ENCODE results near the gene IQCF6. TPM values are rescaled to one million over a fixed set of nuclear protein-coding genes. Genes with fewer than 3 reads are reported as not detected.
"Not testable (repeated sequence)": the region's sequence is repeated elsewhere in the genome, so short reads cannot be mapped to it uniquely, and the experiment has no call there.

The IQCF6 gene
- total RNA-seq, 2 donors from 2014 or later, result not detected

DNA sequence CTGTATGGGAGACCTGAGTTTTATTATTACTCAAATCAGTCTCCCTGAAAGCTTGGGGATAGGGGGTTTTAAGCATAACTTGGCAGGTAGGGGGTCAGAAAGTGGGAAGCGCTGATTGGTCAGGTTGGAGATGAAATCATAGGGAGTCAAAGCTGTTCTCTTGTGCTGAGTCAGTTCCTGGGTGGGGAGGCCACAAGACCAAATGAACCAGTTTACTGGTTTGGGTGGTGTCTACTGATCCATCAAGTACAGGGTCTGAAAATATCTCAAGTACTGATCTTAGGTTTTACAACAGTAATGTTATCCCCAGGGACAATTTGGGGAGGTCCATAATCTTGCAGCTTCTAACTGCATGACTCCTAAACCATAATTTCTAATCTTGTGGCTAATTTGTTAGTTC is 17.8 kb upstream of the IQCF6 start:
- TF ChIP-seq POLR2A (IDR thresholded peaks at IDR 0.05), result no peak
- TF ChIP-seq POLR2AphosphoS5 (IDR thresholded peaks at IDR 0.05), result no peak
- TF ChIP-seq, protein P1, sequence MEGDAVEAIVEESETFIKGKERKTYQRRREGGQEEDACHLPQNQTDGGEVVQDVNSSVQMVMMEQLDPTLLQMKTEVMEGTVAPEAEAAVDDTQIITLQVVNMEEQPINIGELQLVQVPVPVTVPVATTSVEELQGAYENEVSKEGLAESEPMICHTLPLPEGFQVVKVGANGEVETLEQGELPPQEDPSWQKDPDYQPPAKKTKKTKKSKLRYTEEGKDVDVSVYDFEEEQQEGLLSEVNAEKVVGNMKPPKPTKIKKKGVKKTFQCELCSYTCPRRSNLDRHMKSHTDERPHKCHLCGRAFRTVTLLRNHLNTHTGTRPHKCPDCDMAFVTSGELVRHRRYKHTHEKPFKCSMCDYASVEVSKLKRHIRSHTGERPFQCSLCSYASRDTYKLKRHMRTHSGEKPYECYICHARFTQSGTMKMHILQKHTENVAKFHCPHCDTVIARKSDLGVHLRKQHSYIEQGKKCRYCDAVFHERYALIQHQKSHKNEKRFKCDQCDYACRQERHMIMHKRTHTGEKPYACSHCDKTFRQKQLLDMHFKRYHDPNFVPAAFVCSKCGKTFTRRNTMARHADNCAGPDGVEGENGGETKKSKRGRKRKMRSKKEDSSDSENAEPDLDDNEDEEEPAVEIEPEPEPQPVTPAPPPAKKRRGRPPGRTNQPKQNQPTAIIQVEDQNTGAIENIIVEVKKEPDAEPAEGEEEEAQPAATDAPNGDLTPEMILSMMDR (IDR thresholded peaks at IDR 0.05), result no peak
- no peaks in the 10 kb centered on the region for H3K9me3 ChIP-seq
- H3K4me3 ChIP-seq, result no peak overlapping the region
- WGBS, result 96% methylated on average over 1 of the region's 1 CpG
- no peaks in the 10 kb centered on the region for H3K27me3 ChIP-seq (replicated peaks; ENCODE audit: insufficient read depth)
- H3K27ac ChIP-seq, result no peak overlapping the region
- intact Hi-C loops (cut with DNase I), result no loop called here
- no peaks in the 10 kb centered on the region for H3K4me1 ChIP-seq (replicated peaks)
- no peaks in the 10 kb centered on the region for H3K36me3 ChIP-seq
- DNase-seq (ENCODE audit: low spot score), result no peak

DNA sequence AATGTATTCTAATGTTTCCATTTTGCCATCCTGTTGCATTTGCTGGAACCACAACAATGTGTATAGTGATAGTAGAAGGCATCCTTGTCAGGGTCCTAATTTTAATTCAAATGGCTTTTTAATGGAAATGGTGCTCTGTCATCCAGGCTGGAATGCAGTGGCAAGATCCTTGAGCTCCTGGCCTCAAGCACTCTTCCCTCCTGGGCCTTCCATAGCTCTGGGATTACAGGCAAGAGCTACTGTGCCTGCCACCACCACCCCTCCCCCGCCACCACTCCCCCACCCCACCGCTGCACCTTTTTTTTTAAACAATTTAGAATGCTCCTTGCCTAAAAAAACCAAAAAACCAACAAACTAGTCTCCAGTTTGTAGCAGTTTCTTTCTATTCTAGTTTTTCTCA is 15.2 kb upstream of the IQCF6 start:
- Histone ChIP-seq H3K9me3 (no peaks in the 10 kb centered on the region), H3K4me1 (replicated peaks) (no peaks in the 10 kb centered on the region), H3K27ac (no peak overlapping the region), H3K36me3 (no peaks in the 10 kb centered on the region), H3K27me3 (replicated peaks; ENCODE audit: insufficient read depth) (no peaks in the 10 kb centered on the region), H3K4me3 (no peak overlapping the region)
- no peak for DNase-seq (ENCODE audit: low spot score)
- 46% methylated on average over 2 of the region's 2 CpGs for WGBS
- TF ChIP-seq POLR2AphosphoS5 (IDR thresholded peaks at IDR 0.05) (no peak), POLR2A (IDR thresholded peaks at IDR 0.05) (no peak)
- TF ChIP-seq, protein P1 (IDR thresholded peaks at IDR 0.05), result no peak
- intact Hi-C loops (cut with DNase I), result no loop called here

DNA sequence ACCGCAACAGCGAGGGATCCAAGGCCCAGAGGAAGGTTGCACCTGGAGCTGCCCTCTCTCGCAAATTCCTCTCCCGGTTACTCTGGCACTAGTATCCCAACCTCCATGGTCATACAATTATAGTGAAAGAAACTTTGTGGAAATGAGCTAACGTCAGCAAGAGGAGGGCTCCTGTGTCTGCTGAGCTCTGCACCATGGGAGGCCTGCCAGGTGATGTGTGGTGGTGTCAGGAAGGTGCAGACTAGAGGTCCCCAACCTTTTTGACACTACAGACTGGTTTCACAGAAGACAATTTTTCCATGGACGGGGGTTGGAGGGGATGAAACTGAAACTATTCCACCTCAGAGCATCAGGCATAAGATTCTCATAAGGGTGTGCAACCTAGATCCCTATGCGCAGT is 13.2 kb upstream of the IQCF6 start:
- no peaks in the 10 kb centered on the region for H3K9me3 ChIP-seq
- intact Hi-C loops (cut with DNase I), result no loop called here
- H3K27ac ChIP-seq, result no peak overlapping the region
- H3K36me3 ChIP-seq, result no peaks in the 10 kb centered on the region
- no peaks in the 10 kb centered on the region for H3K27me3 ChIP-seq (replicated peaks; ENCODE audit: insufficient read depth)
- H3K4me3 ChIP-seq, result no peak overlapping the region
- WGBS, result 80% methylated on average over 7 of the region's 7 CpGs
- DNase-seq (ENCODE audit: low spot score), result no peak
- H3K4me1 ChIP-seq (replicated peaks), result no peaks in the 10 kb centered on the region
- TF ChIP-seq POLR2A (IDR thresholded peaks at IDR 0.05) (no peak), POLR2AphosphoS5 (IDR thresholded peaks at IDR 0.05) (no peak)
- TF ChIP-seq, protein P1 (IDR thresholded peaks at IDR 0.05), result no peak

DNA sequence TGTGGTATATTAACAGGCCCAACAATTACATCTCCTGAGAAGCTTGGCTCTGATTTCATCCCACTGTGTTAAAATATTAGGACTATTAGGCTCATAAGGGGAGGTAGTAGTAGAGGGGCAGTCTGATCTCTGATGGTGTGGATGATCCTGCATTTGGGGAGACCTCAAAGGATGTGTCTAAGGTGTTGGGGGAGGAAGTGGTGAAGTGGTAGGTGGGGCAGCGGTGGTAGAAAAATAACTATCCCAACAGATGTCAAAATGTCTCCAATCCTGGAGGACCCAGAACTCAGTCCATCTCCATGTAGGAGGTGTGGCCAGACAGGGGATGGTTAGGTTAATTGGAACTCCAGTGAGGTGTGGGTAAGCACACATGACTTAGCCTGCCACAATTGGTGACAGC is 10.4 kb upstream of the IQCF6 start:
- 88% methylated on average over 1 of the region's 1 CpG for WGBS
- Histone ChIP-seq H3K4me3 (no peak overlapping the region), H3K9me3 (no peaks in the 10 kb centered on the region), H3K27ac (no peak overlapping the region), H3K4me1 (replicated peaks) (no peaks in the 10 kb centered on the region), H3K27me3 (replicated peaks; ENCODE audit: insufficient read depth) (no peaks in the 10 kb centered on the region), H3K36me3 (no peaks in the 10 kb centered on the region)
- intact Hi-C loops (cut with DNase I), result no loop called here
- DNase-seq (ENCODE audit: low spot score), result no peak
- no peak for TF ChIP-seq POLR2AphosphoS5 (IDR thresholded peaks at IDR 0.05)
- TF ChIP-seq, protein P1 (IDR thresholded peaks at IDR 0.05), result no peak
- TF ChIP-seq POLR2A (IDR thresholded peaks at IDR 0.05), result no peak

DNA sequence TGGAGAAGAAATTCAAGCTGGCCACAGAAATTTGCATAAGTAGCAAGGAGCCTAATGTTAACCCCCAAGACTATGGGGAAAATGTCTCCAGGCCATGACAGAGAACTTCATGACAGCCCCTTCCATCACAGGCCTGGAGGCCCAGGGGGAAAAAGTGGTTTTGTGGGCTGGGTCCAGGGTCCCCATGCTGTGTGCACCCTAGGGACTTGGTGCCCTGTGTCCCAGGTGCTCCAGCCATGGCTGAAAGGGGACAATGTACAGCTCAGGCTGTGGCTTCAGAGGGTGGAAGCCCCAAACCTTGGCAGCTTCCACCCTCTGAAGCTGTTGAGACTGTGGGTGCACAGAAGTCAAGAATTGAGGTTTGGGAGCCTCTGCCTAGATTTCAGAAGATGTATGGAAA is 8.5 kb upstream of the IQCF6 start:
- intact Hi-C loops (cut with DNase I); DNase-seq (ENCODE audit: low spot score); H3K4me1 ChIP-seq (replicated peaks); H3K27me3 ChIP-seq (replicated peaks; ENCODE audit: insufficient read depth); H3K27ac ChIP-seq; H3K4me3 ChIP-seq; H3K36me3 ChIP-seq; H3K9me3 ChIP-seq: not testable (repeated sequence)

Data from prostate gland (tissue), 2 donors.